Vagina (tissue), 2 donors: ENCODE measurements around the gene CDH7. TPM values are rescaled to one million over a fixed set of nuclear protein-coding genes. Genes with fewer than 3 reads are reported as not detected.

ENCODE experiments used
- DNase-seq, 2 donors: peaks; one replicate each; pipeline ENCODE4 v3.0.0-alpha.2; 2017; ENCODE audit errors: extremely low spot score in 2 of 2
- H3K27ac ChIP-seq: fragments of 200-600 bp; sonication (generic); one replicate; pipeline ENCODE4 v1.5.1; 2019
- H3K27me3 ChIP-seq: fragments of 200-600 bp; sonication (generic); one replicate; pipeline ENCODE4 v1.5.1; 2019
- H3K36me3 ChIP-seq, 2 donors: fragments of 200-600 bp; sonication (generic); one replicate each; pipeline ENCODE4 v1.5.1; 2017 to 2019
- H3K4me1 ChIP-seq: fragments of 200-600 bp; sonication (generic); one replicate; pipeline ENCODE4 v1.5.1; 2019
- H3K4me3 ChIP-seq, 2 donors: fragments of 200-600 bp; sonication (generic); 1 replicate in 1 of 2; 2 replicates in 1 of 2; pipeline ENCODE4 v1.5.1; 2016 to 2019
- H3K9me3 ChIP-seq: fragments of 200-600 bp; sonication (generic); one replicate; pipeline ENCODE4 v1.5.1; 2019
- POLR2A ChIP-seq, 2 donors: fragments of 450-650 bp; IDR thresholded peaks; one replicate each; pipeline ENCODE4 v1.6.1; 2017; ENCODE audit warnings: antibody characterized with exemption in 2 of 2, mild to moderate bottlenecking in 2 of 2, moderate library complexity in 2 of 2
- POLR2AphosphoS5 ChIP-seq, 2 donors: sonication (generic); formaldehyde crosslinking; IDR thresholded peaks; one replicate each; pipeline ENCODE4 v1.9.0; 2017; ENCODE audit warnings: antibody characterized with exemption in 2 of 2, mild to moderate bottlenecking in 2 of 2, low read depth in 1 of 2; ENCODE audit not compliant: insufficient read depth in 1 of 2
- intact Hi-C: fragments of 100-400 bp; cut with DNase I; formaldehyde crosslinking; loops from one replicate; pipeline ENCODE4 v1.15.1; 2023
- total RNA-seq: library from RNA; depleted of rRNA; stranded (reverse); fragments of >200 nt; gene quantifications from one replicate; pipeline ENCODE4 v1.2.3, GENCODE V29; 2016
- TF ChIP-seq, protein P1 (sequence below), 3 experiments: fragments of 450-650 bp in 2 of 3; fragments of 200-600 bp in 1 of 3; sonication (generic) in 1 of 3; IDR thresholded peaks; one replicate each; pipeline ENCODE4 v1.5.1; 2017 to 2019; ENCODE audit warnings: antibody characterized with exemption in 3 of 3, mild to moderate bottlenecking in 2 of 3, moderate library complexity in 2 of 3

CDH7 gene
- total RNA-seq, 1 donor from 2014 or later: not detected

GRCh38 chr18:65725251-65726050, 25.4 kb upstream of the CDH7 start:
- TF ChIP-seq, protein P1, sequence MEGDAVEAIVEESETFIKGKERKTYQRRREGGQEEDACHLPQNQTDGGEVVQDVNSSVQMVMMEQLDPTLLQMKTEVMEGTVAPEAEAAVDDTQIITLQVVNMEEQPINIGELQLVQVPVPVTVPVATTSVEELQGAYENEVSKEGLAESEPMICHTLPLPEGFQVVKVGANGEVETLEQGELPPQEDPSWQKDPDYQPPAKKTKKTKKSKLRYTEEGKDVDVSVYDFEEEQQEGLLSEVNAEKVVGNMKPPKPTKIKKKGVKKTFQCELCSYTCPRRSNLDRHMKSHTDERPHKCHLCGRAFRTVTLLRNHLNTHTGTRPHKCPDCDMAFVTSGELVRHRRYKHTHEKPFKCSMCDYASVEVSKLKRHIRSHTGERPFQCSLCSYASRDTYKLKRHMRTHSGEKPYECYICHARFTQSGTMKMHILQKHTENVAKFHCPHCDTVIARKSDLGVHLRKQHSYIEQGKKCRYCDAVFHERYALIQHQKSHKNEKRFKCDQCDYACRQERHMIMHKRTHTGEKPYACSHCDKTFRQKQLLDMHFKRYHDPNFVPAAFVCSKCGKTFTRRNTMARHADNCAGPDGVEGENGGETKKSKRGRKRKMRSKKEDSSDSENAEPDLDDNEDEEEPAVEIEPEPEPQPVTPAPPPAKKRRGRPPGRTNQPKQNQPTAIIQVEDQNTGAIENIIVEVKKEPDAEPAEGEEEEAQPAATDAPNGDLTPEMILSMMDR (IDR thresholded peaks at IDR 0.05): no peak
- TF ChIP-seq POLR2A (IDR thresholded peaks at IDR 0.05) (no peak), POLR2AphosphoS5 (IDR thresholded peaks at IDR 0.05; ENCODE audit: insufficient read depth in 1 of 2, low read depth in 1 of 2) (no peak)
- no peaks in the 10 kb centered on the region for H3K36me3 ChIP-seq
- intact Hi-C loops: no loop called here
- H3K27me3 ChIP-seq: no peaks in the 10 kb centered on the region
- no peaks in the 10 kb centered on the region for H3K9me3 ChIP-seq
- H3K4me1 ChIP-seq: no peaks in the 10 kb centered on the region
- DNase-seq: no peak
- no peak overlapping the region for H3K27ac ChIP-seq
- H3K4me3 ChIP-seq: no peak overlapping the region

DNA sequence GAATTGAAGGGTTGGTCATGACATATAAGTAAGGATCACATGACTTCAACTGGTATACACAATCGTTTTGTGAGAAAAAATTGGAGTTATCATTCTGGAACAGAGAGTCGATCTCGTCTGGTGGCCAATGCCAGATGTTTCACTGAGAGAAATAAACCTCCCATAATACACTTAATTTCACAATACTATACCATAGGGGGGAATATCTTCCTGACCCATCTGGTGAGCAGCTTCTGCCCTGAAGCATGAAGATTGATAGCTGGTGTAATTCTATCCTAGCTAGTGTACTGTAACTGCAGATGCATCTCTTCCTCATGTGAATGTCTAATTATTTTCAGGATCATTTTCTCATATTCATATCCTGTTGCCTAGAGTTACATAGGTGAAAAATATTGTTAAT, 15.7 kb upstream of the CDH7 start:
- Histone ChIP-seq H3K27me3 (no peaks in the 10 kb centered on the region), H3K9me3 (no peaks in the 10 kb centered on the region), H3K4me1 (no peaks in the 10 kb centered on the region), H3K4me3 (no peak overlapping the region), H3K36me3 (no peaks in the 10 kb centered on the region), H3K27ac (no peak overlapping the region)
- intact Hi-C loops: no loop called here
- no peak for DNase-seq
- TF ChIP-seq POLR2A (IDR thresholded peaks at IDR 0.05) (no peak), POLR2AphosphoS5 (IDR thresholded peaks at IDR 0.05; ENCODE audit: insufficient read depth in 1 of 2, low read depth in 1 of 2) (no peak)
- TF ChIP-seq, protein P1 (IDR thresholded peaks at IDR 0.05): no peak

DNA sequence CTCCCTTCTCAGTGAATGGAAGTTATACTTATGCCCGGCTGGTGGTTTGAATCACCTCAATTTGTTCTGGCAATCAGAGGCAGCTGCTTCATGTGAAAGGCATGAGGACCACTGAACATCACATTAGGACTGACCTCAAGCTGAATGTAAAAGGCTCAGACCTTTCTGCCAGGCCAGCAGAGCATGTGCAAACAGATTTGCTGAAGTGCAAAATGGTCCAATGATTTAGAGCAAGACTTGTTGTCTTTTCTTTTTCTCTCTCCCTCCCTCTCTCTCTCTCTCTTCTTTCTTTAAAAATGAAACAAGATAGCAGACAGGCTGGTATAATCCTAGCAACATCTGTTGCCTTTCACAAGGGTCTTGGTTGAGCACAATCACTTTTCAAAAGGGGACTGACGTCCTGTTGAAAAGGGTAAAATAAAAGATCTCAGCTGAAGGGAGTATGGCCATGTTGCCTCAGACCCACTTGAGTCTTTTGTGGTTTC, 13.3 kb upstream of the CDH7 start:
- Histone ChIP-seq H3K27me3 (no peaks in the 10 kb centered on the region), H3K4me3 (no peak overlapping the region), H3K9me3 (no peaks in the 10 kb centered on the region), H3K4me1 (no peaks in the 10 kb centered on the region), H3K36me3 (no peaks in the 10 kb centered on the region), H3K27ac (no peak overlapping the region)
- intact Hi-C loops: no loop called here
- no peak for DNase-seq
- TF ChIP-seq POLR2A (IDR thresholded peaks at IDR 0.05) (no peak), POLR2AphosphoS5 (IDR thresholded peaks at IDR 0.05; ENCODE audit: insufficient read depth in 1 of 2, low read depth in 1 of 2) (no peak)
- TF ChIP-seq, protein P1 (IDR thresholded peaks at IDR 0.05): no peak

GRCh38 chr18:65746936-65747335, 3.9 kb upstream of the CDH7 start:
- Histone ChIP-seq H3K4me1 (peaks cover 5% of the 10 kb centered on the region), H3K36me3 (no peaks in the 10 kb centered on the region), H3K9me3 (no peaks in the 10 kb centered on the region), H3K27me3 (no peaks in the 10 kb centered on the region), H3K4me3 (no peak overlapping the region), H3K27ac (no peak overlapping the region)
- intact Hi-C loops: no loop called here
- DNase-seq: no peak
- TF ChIP-seq POLR2AphosphoS5 (IDR thresholded peaks at IDR 0.05; ENCODE audit: insufficient read depth in 1 of 2, low read depth in 1 of 2) (no peak), POLR2A (IDR thresholded peaks at IDR 0.05) (no peak)
- TF ChIP-seq, protein P1 (IDR thresholded peaks at IDR 0.05): no peak

- Histone ChIP-seq H3K27ac (no peak overlapping the region), H3K36me3 (no peaks in the 10 kb centered on the region), H3K27me3 (no peaks in the 10 kb centered on the region), H3K9me3 (no peaks in the 10 kb centered on the region), H3K4me3 (no peak overlapping the region), H3K4me1 (peaks cover 5% of the 10 kb centered on the region)
- DNase-seq: no peak
- intact Hi-C loops: no loop called here
- TF ChIP-seq POLR2A (IDR thresholded peaks at IDR 0.05): no peak
- no peak for TF ChIP-seq POLR2AphosphoS5 (IDR thresholded peaks at IDR 0.05; ENCODE audit: insufficient read depth in 1 of 2, low read depth in 1 of 2)
- TF ChIP-seq, protein P1 (IDR thresholded peaks at IDR 0.05): no peak
These were observed 2.5 kb upstream of the CDH7 start for GRCh38 chr18:65748321-65748720.
